BLaER1 (cell line): ENCODE results near the gene HIPK1.

Source experiments
- H3K27ac ChIP-seq: shearing (Covaris generic); formaldehyde crosslinking; 2 replicates; pipeline ENCODE4 v1.8.1; 2022
- H3K27me3 ChIP-seq: shearing (Covaris generic); formaldehyde crosslinking; 2 replicates; pipeline ENCODE4 v1.8.1; 2022
- H3K36me3 ChIP-seq: shearing (Covaris generic); formaldehyde crosslinking; 2 replicates; pipeline ENCODE4 v1.8.1; 2022
- H3K4me1 ChIP-seq: shearing (Covaris generic); formaldehyde crosslinking; 2 replicates; pipeline ENCODE4 v1.8.1; 2022
- H3K4me2 ChIP-seq: shearing (Covaris generic); formaldehyde crosslinking; 2 replicates; pipeline ENCODE4 v1.8.1; 2022
- H3K4me3 ChIP-seq: shearing (Covaris generic); formaldehyde crosslinking; 2 replicates; pipeline ENCODE4 v1.8.1; 2022
- H3K9ac ChIP-seq: shearing (Covaris generic); formaldehyde crosslinking; 2 replicates; pipeline ENCODE4 v1.8.1; 2022
- H3K9me3 ChIP-seq: shearing (Covaris generic); formaldehyde crosslinking; 2 replicates; pipeline ENCODE4 v1.8.1; 2022
- H4K20me1 ChIP-seq: shearing (Covaris generic); formaldehyde crosslinking; 2 replicates; pipeline ENCODE4 v1.8.1; 2022
- Cebpa-rat ChIP-seq: shearing (Covaris generic); IDR thresholded peaks from 2 replicates; pipeline ENCODE4 v1.8.1; 2022

Gene HIPK1

GRCh38 chr1:114021665-114022099, 92.6 kb downstream of the HIPK1 start:
- no peak overlapping the region for H3K9ac ChIP-seq
- peaks cover 15% of the 10 kb centered on the region for H3K9me3 ChIP-seq
- no peak for TF ChIP-seq Cebpa-rat
- no peak overlapping the region for H3K27ac ChIP-seq
- no peak overlapping the region for H3K4me3 ChIP-seq
- no peaks in the 10 kb centered on the region for H3K27me3 ChIP-seq
- H3K4me2 ChIP-seq: no peak overlapping the region
- no peaks in the 10 kb centered on the region for H3K36me3 ChIP-seq
- H3K4me1 ChIP-seq: no peaks in the 10 kb centered on the region
- H4K20me1 ChIP-seq: no peaks in the 10 kb centered on the region

GRCh38 chr1:114022877-114023276, 93.8 kb downstream of the HIPK1 start:
- Histone ChIP-seq H3K36me3 (no peaks in the 10 kb centered on the region), H3K4me3 (no peak overlapping the region), H3K4me1 (no peaks in the 10 kb centered on the region), H3K27me3 (no peaks in the 10 kb centered on the region), H3K27ac (no peak overlapping the region), H3K9ac (no peak overlapping the region), H4K20me1 (no peaks in the 10 kb centered on the region), H3K4me2 (no peak overlapping the region), H3K9me3 (peaks cover 15% of the 10 kb centered on the region)
- TF ChIP-seq Cebpa-rat: no peak

GRCh38 chr1:114023377-114023776, 94.3 kb downstream of the HIPK1 start:
- Histone ChIP-seq H3K4me3 (no peak overlapping the region), H4K20me1 (no peaks in the 10 kb centered on the region), H3K9ac (no peak overlapping the region), H3K4me1 (no peaks in the 10 kb centered on the region), H3K27me3 (no peaks in the 10 kb centered on the region), H3K27ac (no peak overlapping the region), H3K4me2 (no peak overlapping the region), H3K36me3 (no peaks in the 10 kb centered on the region), H3K9me3 (peaks cover 15% of the 10 kb centered on the region)
- no peak for TF ChIP-seq Cebpa-rat

GRCh38 chr1:114024049-114024448, 94.9 kb downstream of the HIPK1 start:
- Histone ChIP-seq H3K9ac (no peak overlapping the region), H3K4me2 (no peak overlapping the region), H3K27ac (no peak overlapping the region), H3K4me1 (no peaks in the 10 kb centered on the region), H3K27me3 (no peaks in the 10 kb centered on the region), H3K4me3 (no peak overlapping the region), H3K9me3 (peaks cover 10% of the 10 kb centered on the region), H3K36me3 (no peaks in the 10 kb centered on the region), H4K20me1 (no peaks in the 10 kb centered on the region)
- TF ChIP-seq Cebpa-rat: no peak

- no peak overlapping the region for H3K4me2 ChIP-seq
Measured at GRCh38 chr1:114025609-114026401, 96.7 kb downstream of the HIPK1 start.

GRCh38 chr1:114026797-114027196, 97.7 kb downstream of the HIPK1 start:
- TF ChIP-seq Cebpa-rat: no peak
- Histone ChIP-seq H3K4me3 (no peak overlapping the region), H3K4me2 (no peak overlapping the region)

More at GRCh38 chr1:114025609-114026401, 96.7 kb downstream of the HIPK1 start:
- no peak overlapping the region for H3K27ac ChIP-seq
- H3K9me3 ChIP-seq: no peaks in the 10 kb centered on the region
- H3K9ac ChIP-seq: no peak overlapping the region
- H3K4me3 ChIP-seq: no peak overlapping the region
- H3K36me3 ChIP-seq: no peaks in the 10 kb centered on the region
- no peak for TF ChIP-seq Cebpa-rat
- no peaks in the 10 kb centered on the region for H3K4me1 ChIP-seq
- H3K27me3 ChIP-seq: no peaks in the 10 kb centered on the region
- H4K20me1 ChIP-seq: no peaks in the 10 kb centered on the region

More at GRCh38 chr1:114026797-114027196, 97.7 kb downstream of the HIPK1 start:
- no peaks in the 10 kb centered on the region for H3K4me1 ChIP-seq
- H3K27ac ChIP-seq: no peak overlapping the region
- no peaks in the 10 kb centered on the region for H3K9me3 ChIP-seq
- no peaks in the 10 kb centered on the region for H3K27me3 ChIP-seq
- no peak overlapping the region for H3K9ac ChIP-seq
- H4K20me1 ChIP-seq: no peaks in the 10 kb centered on the region
- no peaks in the 10 kb centered on the region for H3K36me3 ChIP-seq
